ENCODE measurements around the gene ZBP1. TPM values are rescaled to one million over a fixed set of nuclear protein-coding genes. Genes with fewer than 3 reads are reported as not detected.
"Not testable (repeated sequence)": the region's sequence is repeated elsewhere in the genome, so short reads cannot be mapped to it uniquely, and the experiment has no call there.

Gene ZBP1
- total RNA-seq, 1 experiment from 2014 or later = not detected

DNA sequence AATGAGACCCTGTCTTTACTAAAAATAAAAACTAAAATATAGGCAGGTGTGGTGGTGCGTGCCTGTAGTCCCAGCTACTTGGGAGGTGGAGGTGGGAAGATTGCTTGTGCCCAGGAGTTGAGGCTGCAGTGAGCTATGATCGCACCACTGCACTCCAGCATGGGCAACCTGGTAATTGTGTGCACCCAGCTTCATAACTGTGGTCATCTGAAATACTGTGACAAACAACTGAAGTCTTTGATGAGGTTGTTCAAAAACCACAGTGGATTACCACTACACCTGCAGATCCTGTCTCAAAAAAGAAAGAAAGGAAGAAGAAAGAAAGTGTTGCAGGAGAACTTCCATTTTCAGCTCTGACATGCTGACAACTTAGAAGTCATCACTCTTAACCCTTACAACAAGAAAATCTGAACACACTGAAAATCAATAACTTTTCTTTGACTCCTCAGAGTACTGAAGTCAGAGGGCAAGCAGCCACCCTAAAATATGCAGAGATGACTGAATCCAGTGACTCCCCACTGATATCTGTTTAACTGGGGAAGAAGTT, 13.8 kb upstream of the ZBP1 start:
- BruUV-seq (replicated peaks) = no TSS peak
- H3K27me3 Mint-ChIP-seq (ENCODE audit: insufficient read depth, unreplicated experiment) = peaks cover 48% of the 10 kb centered on the region

GRCh38 chr20:57632286-57632685, 12.1 kb upstream of the ZBP1 start:
- H3K4me1 Mint-ChIP-seq (ENCODE audit: low read depth, unreplicated experiment) = no peaks in the 10 kb centered on the region
- no peak for DNase-seq
- H3K4me1 ChIP-seq = no peaks in the 10 kb centered on the region
- H3K27me3 ChIP-seq (replicated peaks; ENCODE audit: control insufficient read depth, insufficient read depth, low read length) = no peaks in the 10 kb centered on the region
- H3K9me3 ChIP-seq = peaks cover 5% of the 10 kb centered on the region
- no peak overlapping the region for H3K4me3 Mint-ChIP-seq (ENCODE audit: unreplicated experiment)
- no peaks in the 10 kb centered on the region for H3K9me3 Mint-ChIP-seq (ENCODE audit: unreplicated experiment)
- no peaks in the 10 kb centered on the region for H3K36me3 ChIP-seq (ENCODE audit: control insufficient read depth, insufficient read depth, low read length)
- H3K4me3 ChIP-seq (ENCODE audit: low read depth, low read length) = no peak overlapping the region
- ChIA-PET POLR2A (no interaction called here), CTCF (interaction anchor here (1.9 kb wide), 1 partner anchor 10 kb away, joined by 7 read pairs; no protein-coding TSS in a partner anchor)
- H3K27ac Mint-ChIP-seq (ENCODE audit: unreplicated experiment) = no peak overlapping the region
- H3K27me3 Mint-ChIP-seq (ENCODE audit: insufficient read depth, unreplicated experiment) = peaks cover 47% of the 10 kb centered on the region
- intact Hi-C loops (cut with micrococcal nuclease; ENCODE audit: unreplicated experiment) = no loop called here
- TF ChIP-seq, protein P1, sequence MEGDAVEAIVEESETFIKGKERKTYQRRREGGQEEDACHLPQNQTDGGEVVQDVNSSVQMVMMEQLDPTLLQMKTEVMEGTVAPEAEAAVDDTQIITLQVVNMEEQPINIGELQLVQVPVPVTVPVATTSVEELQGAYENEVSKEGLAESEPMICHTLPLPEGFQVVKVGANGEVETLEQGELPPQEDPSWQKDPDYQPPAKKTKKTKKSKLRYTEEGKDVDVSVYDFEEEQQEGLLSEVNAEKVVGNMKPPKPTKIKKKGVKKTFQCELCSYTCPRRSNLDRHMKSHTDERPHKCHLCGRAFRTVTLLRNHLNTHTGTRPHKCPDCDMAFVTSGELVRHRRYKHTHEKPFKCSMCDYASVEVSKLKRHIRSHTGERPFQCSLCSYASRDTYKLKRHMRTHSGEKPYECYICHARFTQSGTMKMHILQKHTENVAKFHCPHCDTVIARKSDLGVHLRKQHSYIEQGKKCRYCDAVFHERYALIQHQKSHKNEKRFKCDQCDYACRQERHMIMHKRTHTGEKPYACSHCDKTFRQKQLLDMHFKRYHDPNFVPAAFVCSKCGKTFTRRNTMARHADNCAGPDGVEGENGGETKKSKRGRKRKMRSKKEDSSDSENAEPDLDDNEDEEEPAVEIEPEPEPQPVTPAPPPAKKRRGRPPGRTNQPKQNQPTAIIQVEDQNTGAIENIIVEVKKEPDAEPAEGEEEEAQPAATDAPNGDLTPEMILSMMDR (IDR thresholded peaks at IDR 0.05; ENCODE audit: insufficient read depth in 1 of 2, low read depth in 1 of 2, low read length in 1 of 2, severe bottlenecking in 1 of 2, unreplicated experiment in 1 of 2) = no peak
- no peaks in the 10 kb centered on the region for H3K36me3 Mint-ChIP-seq (ENCODE audit: insufficient read depth, unreplicated experiment)
- BruUV-seq (replicated peaks) = no TSS peak

More for the DNA sequence above, 13.8 kb upstream of the ZBP1 start:
- CTCF ChIA-PET = interaction anchor here (1.9 kb wide), 1 partner anchor 12 kb away, joined by 8 read pairs; no protein-coding TSS in a partner anchor
- intact Hi-C loops (cut with micrococcal nuclease; ENCODE audit: unreplicated experiment) = no loop called here
- Histone ChIP-seq H3K4me3 (ENCODE audit: low read depth, low read length) (no peak overlapping the region), H3K27me3 (replicated peaks; ENCODE audit: control insufficient read depth, insufficient read depth, low read length) (no peaks in the 10 kb centered on the region), H3K4me1 (no peaks in the 10 kb centered on the region), H3K9me3 (peaks cover 5% of the 10 kb centered on the region), H3K36me3 (ENCODE audit: control insufficient read depth, insufficient read depth, low read length) (no peaks in the 10 kb centered on the region)
- no peak overlapping the region for H3K4me3 Mint-ChIP-seq (ENCODE audit: unreplicated experiment)
- H3K4me1 Mint-ChIP-seq (ENCODE audit: low read depth, unreplicated experiment) = no peaks in the 10 kb centered on the region
- TF ChIP-seq, protein P1 (IDR thresholded peaks at IDR 0.05; ENCODE audit: insufficient read depth in 1 of 2, low read depth in 1 of 2, low read length in 1 of 2, severe bottlenecking in 1 of 2, unreplicated experiment in 1 of 2) = no peak
- no peaks in the 10 kb centered on the region for H3K36me3 Mint-ChIP-seq (ENCODE audit: insufficient read depth, unreplicated experiment)
- H3K9me3 Mint-ChIP-seq (ENCODE audit: unreplicated experiment) = no peaks in the 10 kb centered on the region
- no peak for DNase-seq
- POLR2A ChIA-PET = no interaction called here
- H3K27ac Mint-ChIP-seq (ENCODE audit: unreplicated experiment) = no peak overlapping the region

DNA sequence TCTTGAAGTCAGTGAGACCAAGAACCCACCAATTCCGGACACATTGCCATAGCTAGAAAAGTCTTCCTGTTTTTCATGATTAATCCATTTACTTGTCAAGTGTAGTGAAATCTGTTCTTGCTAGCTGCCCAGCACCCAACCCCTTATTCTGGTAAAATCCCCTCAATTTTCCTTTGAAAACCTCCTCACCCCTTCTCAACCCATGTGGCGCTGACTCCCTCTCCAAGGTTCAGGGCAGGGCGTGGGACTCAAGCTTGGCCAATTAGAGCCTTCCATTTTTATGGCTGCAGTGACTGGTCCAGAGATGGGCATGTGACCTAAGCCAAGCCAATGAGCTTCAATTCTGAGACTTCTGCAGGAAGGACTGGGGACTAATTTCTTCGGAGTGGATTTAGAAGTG, 9.8 kb upstream of the ZBP1 start:
- TF ChIP-seq, protein P1 (IDR thresholded peaks at IDR 0.05; ENCODE audit: insufficient read depth in 1 of 2, low read depth in 1 of 2, low read length in 1 of 2, severe bottlenecking in 1 of 2, unreplicated experiment in 1 of 2) = no peak
- Mint-ChIP-seq H3K36me3 (ENCODE audit: insufficient read depth, unreplicated experiment) (no peaks in the 10 kb centered on the region), H3K4me3 (ENCODE audit: unreplicated experiment) (no peak overlapping the region), H3K4me1 (ENCODE audit: low read depth, unreplicated experiment) (no peaks in the 10 kb centered on the region), H3K27ac (ENCODE audit: unreplicated experiment) (no peak overlapping the region), H3K27me3 (ENCODE audit: insufficient read depth, unreplicated experiment) (peaks cover 28% of the 10 kb centered on the region), H3K9me3 (ENCODE audit: unreplicated experiment) (peaks cover 11% of the 10 kb centered on the region)
- no peaks in the 10 kb centered on the region for H3K4me1 ChIP-seq
- intact Hi-C loops (cut with micrococcal nuclease; ENCODE audit: unreplicated experiment) = no loop called here
- peaks cover 5% of the 10 kb centered on the region; the same call in 1 of the 2 replicates for H3K9me3 ChIP-seq
- ChIA-PET CTCF (interaction anchor here (0.6 kb wide), 1 partner anchor 1111 kb away, joined by 3 read pairs; no protein-coding TSS in a partner anchor), POLR2A (no interaction called here)
- no TSS peak for BruUV-seq (replicated peaks)
- H3K27me3 ChIP-seq (replicated peaks; ENCODE audit: control insufficient read depth, insufficient read depth, low read length) = no peaks in the 10 kb centered on the region
- peak in 1 of 2 experiments; percentile 29 for DNase-seq
- no peaks in the 10 kb centered on the region for H3K36me3 ChIP-seq (ENCODE audit: control insufficient read depth, insufficient read depth, low read length)
- no peak overlapping the region for H3K4me3 ChIP-seq (ENCODE audit: low read depth, low read length)

GRCh38 chr20:57629491-57629901, 9.3 kb upstream of the ZBP1 start:
- H3K4me3 ChIP-seq (ENCODE audit: low read depth, low read length); H3K9me3 ChIP-seq; POLR2A ChIA-PET; H3K4me1 Mint-ChIP-seq (ENCODE audit: low read depth, unreplicated experiment); H3K36me3 ChIP-seq (ENCODE audit: control insufficient read depth, insufficient read depth, low read length); BruUV-seq (replicated peaks); H3K4me1 ChIP-seq; intact Hi-C loops (cut with micrococcal nuclease; ENCODE audit: unreplicated experiment); H3K27ac Mint-ChIP-seq (ENCODE audit: unreplicated experiment); H3K36me3 Mint-ChIP-seq (ENCODE audit: insufficient read depth, unreplicated experiment); H3K27me3 ChIP-seq (replicated peaks; ENCODE audit: control insufficient read depth, insufficient read depth, low read length); H3K4me3 Mint-ChIP-seq (ENCODE audit: unreplicated experiment): not testable (repeated sequence)
- peak in 1 of 2 experiments; percentile 34 for DNase-seq
- CTCF ChIA-PET = interaction anchor here (0.6 kb wide), 2 partner anchors 582 to 1111 kb away, joined by 3 read pairs; no protein-coding TSS in a partner anchor
- H3K27me3 Mint-ChIP-seq (ENCODE audit: insufficient read depth, unreplicated experiment) = peaks cover 23% of the 10 kb centered on the region
- H3K9me3 Mint-ChIP-seq (ENCODE audit: unreplicated experiment) = peaks cover 14% of the 10 kb centered on the region

DNA sequence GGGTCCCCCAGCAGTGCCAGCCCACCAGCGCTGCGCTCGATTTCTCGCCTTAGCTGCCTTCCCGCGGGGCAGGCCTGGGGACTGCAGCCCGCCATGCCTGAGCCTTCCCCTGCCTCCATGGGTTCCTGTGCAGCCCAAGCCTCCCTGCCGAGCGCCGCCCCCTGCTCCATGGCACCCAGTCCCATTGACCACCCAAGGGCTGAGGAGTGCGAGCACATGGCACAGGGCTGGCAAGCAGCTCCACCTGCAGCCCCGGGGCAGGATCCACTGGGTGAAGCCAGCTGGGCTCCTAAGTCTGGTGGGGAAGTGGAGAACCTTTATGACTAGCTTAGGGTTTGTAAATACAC, 8.7 kb upstream of the ZBP1 start:
- CTCF ChIA-PET = interaction anchor here (0.6 kb wide), 1 partner anchor 582 kb away, joined by 3 read pairs; no protein-coding TSS in a partner anchor
- intact Hi-C loops (cut with micrococcal nuclease; ENCODE audit: unreplicated experiment); H3K4me1 Mint-ChIP-seq (ENCODE audit: low read depth, unreplicated experiment); H3K4me3 ChIP-seq (ENCODE audit: low read depth, low read length); H3K4me3 Mint-ChIP-seq (ENCODE audit: unreplicated experiment); H3K36me3 ChIP-seq (ENCODE audit: control insufficient read depth, insufficient read depth, low read length); H3K9me3 ChIP-seq; H3K36me3 Mint-ChIP-seq (ENCODE audit: insufficient read depth, unreplicated experiment); H3K27me3 ChIP-seq (replicated peaks; ENCODE audit: control insufficient read depth, insufficient read depth, low read length); POLR2A ChIA-PET; BruUV-seq (replicated peaks); H3K27ac Mint-ChIP-seq (ENCODE audit: unreplicated experiment); H3K4me1 ChIP-seq: not testable (repeated sequence)
- peak in 1 of 2 experiments; percentile 32 for DNase-seq
- H3K27me3 Mint-ChIP-seq (ENCODE audit: insufficient read depth, unreplicated experiment) = peaks cover 21% of the 10 kb centered on the region
- peaks cover 14% of the 10 kb centered on the region for H3K9me3 Mint-ChIP-seq (ENCODE audit: unreplicated experiment)
